GM12891 (cell line): Measurements from ENCODE around the gene IYD.

ENCODE experiments used
- PAX5 ChIP-seq: IDR thresholded peaks from 2 replicates; pipeline ENCODE4 v1.6.1; 2011; ENCODE audit warnings: low read length, moderate library complexity, mild to moderate bottlenecking; ENCODE audit not compliant: insufficient read depth, severe bottlenecking
- POLR2A ChIP-seq: IDR thresholded peaks from 2 replicates; pipeline ENCODE4 v1.6.1; 2011; ENCODE audit warnings: low read depth, low read length, control low read depth
- POLR2AphosphoS5 ChIP-seq: IDR thresholded peaks from 2 replicates; pipeline ENCODE4 v1.6.1; 2011; ENCODE audit warnings: low read depth, low read length, control low read depth
- TAF1 ChIP-seq: IDR thresholded peaks from 2 replicates; pipeline ENCODE4 v1.6.1; 2011; ENCODE audit warnings: low read depth, low read length, control low read depth

DNA sequence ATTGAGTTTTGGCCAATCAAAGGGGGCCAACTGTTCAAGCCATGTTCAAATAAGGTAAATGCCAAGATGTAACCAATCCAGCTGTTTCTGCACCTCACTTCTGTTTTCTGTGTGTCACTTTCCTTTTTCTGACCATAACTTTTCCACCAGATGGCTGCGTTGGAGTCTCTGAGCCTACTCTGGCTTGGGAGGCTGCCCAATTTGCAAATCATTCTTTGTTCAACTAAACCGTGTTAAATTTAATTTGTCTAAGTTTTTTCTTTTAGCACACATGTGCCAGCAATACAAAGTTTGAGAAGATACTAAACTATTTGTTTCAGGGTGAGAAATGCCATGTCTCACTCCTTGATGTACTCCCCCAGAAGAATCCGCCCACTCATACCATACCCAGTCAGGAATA is 52.1 kb downstream of the IYD start:
- TF ChIP-seq POLR2A (no peak), POLR2AphosphoS5 (no peak), TAF1 (no peak), PAX5 (no peak)
